K562 (cell line): Measurements from ENCODE around the gene TMED6. TPM values are rescaled to one million over a fixed set of nuclear protein-coding genes. Genes with fewer than 3 reads are reported as not detected.

ENCODE experiments used
- NRF1 ChIP-seq, 2 experiments: fragments of 450-650 bp; IDR thresholded peaks in 1 of 2; conservative IDR thresholded peaks in 1 of 2; 2 replicates each; pipeline ENCODE4 v1.6.1; 2014; ENCODE audit warnings: mild to moderate bottlenecking in 2 of 2
- SMARCA5 ChIP-seq: fragments of 450-650 bp; IDR thresholded peaks from 2 replicates; pipeline ENCODE4 v1.6.1; 2016
- ZBTB9 ChIP-seq: fragments of 450-650 bp; formaldehyde crosslinking; IDR thresholded peaks from 2 replicates; pipeline ENCODE4 v1.4.0; 2020; ENCODE audit warnings: mild to moderate bottlenecking, moderate library complexity
- ZNF592 ChIP-seq: fragments of 450-650 bp; IDR thresholded peaks from 2 replicates; pipeline ENCODE4 v1.6.1; 2017; ENCODE audit warnings: antibody characterized with exemption, mild to moderate bottlenecking
- polyA plus RNA-seq, 8 experiments: library from polyadenylated mRNA; depleted of rRNA in 4 of 8; stranded (reverse) in 5 of 8; unstranded in 3 of 8; fragments of >200 nt; fragmentation: Nextera tagmentation in 2 of 8; fragmentation: Illumina TruSeq in 1 of 8; extraction: Ambion mirVana in 2 of 8; extraction: Trizol in 1 of 8; gene quantifications; 2 replicates each; pipeline versions ENCODE4 v1.2.1 to v1.2.3, GENCODE V29; 2011 to 2014; ENCODE audit warnings: inconsistent platforms in 1 of 8, missing spikeins in 1 of 8
- total RNA-seq, 7 experiments: library from RNA; depleted of rRNA in 6 of 7; stranded (reverse); fragments of >200 nt in 6 of 7; fragmentation: Illumina TruSeq in 2 of 7; extraction: Trizol in 2 of 7; gene quantifications; 2 replicates each; pipeline versions ENCODE4 v1.2.1 to v1.2.3, GENCODE V29; 2011 to 2021; ENCODE audit warnings: low replicate concordance in 1 of 7

The TMED6 gene
- total and polyA plus RNA-seq, 9 of the 15 experiments (the other 6 are each of a cell fraction or from before 2014, with no cell fraction given), result 0.14 to 0.45 (median 0.25) TPM; not detected in 2

- TF ChIP-seq ZNF592, result no peak
- no peak for TF ChIP-seq NRF1 (conservative IDR thresholded peaks at IDR 0.05 in 1 of 2, IDR thresholded peaks at IDR 0.05 in 1 of 2)
- TF ChIP-seq SMARCA5, result no peak
- TF ChIP-seq ZBTB9 (CRISPR knock-in tag), result no peak
Observed at GRCh38 chr16:69315486-69316311, 35.9 kb downstream of the TMED6 start (continued).
